Peyer's patch (tissue), 4 donors: ENCODE data around the gene MX1. TPM values are rescaled to one million over a fixed set of nuclear protein-coding genes. Genes with fewer than 3 reads are reported as not detected.
"Not testable (repeated sequence)": the region's sequence is repeated elsewhere in the genome, so short reads cannot be mapped to it uniquely, and the experiment has no call there.

Source experiments
- DNase-seq, 3 donors: peaks; one replicate each; pipeline ENCODE4 v3.0.0-alpha.2; 2017 to 2019
- H3K27ac ChIP-seq, 4 donors: fragments of 200-600 bp; sonication (generic); one replicate each; pipeline ENCODE4 v1.5.1; 2016 to 2019
- H3K27me3 ChIP-seq, 2 donors: fragments of 200-600 bp; sonication (generic); one replicate each; pipeline ENCODE4 v1.5.1; 2019
- H3K36me3 ChIP-seq, 3 donors: fragments of 200-600 bp; sonication (generic); one replicate each; pipeline ENCODE4 v1.5.1; 2016 to 2019
- H3K4me1 ChIP-seq, 4 donors: fragments of 200-600 bp; sonication (generic); one replicate each; pipeline ENCODE4 v1.5.1; 2016 to 2019
- H3K4me3 ChIP-seq, 4 donors: fragments of 200-600 bp; sonication (generic); 1 replicate in 3 of 4; 2 replicates in 1 of 4; pipeline ENCODE4 v1.5.1; 2016 to 2019; ENCODE audit warnings: mild to moderate bottlenecking in 1 of 4
- H3K9me3 ChIP-seq, 4 donors: fragments of 200-600 bp; sonication (generic); one replicate each; pipeline ENCODE4 v1.5.1; 2016 to 2019; ENCODE audit warnings: mild to moderate bottlenecking in 1 of 4
- CTCF ChIP-seq, 6 experiments: fragments of 450-650 bp in 4 of 6; fragments of 200-600 bp in 2 of 6; sonication (generic) in 1 of 6; IDR thresholded peaks; one replicate each; pipeline ENCODE4 v1.5.1; 2017 to 2019; ENCODE audit warnings: antibody characterized with exemption in 6 of 6, mild to moderate bottlenecking in 3 of 6, moderate library complexity in 1 of 6
- POLR2A ChIP-seq, 2 donors: fragments of 450-650 bp; IDR thresholded peaks; one replicate each; pipeline ENCODE4 v1.5.1; 2017; ENCODE audit warnings: antibody characterized with exemption in 2 of 2, mild to moderate bottlenecking in 2 of 2, moderate library complexity in 2 of 2
- total RNA-seq, 4 donors: library from RNA; depleted of rRNA; stranded (reverse); fragments of >200 nt; gene quantifications; one replicate each; pipeline ENCODE4 v1.1.0, GENCODE V29; 2016

Gene MX1
- total RNA-seq, 4 donors from 2014 or later: 52.4 to 109 (median 78.9) TPM

- Histone ChIP-seq H3K27me3 (no peaks in the 10 kb centered on the region), H3K9me3 (no peaks in the 10 kb centered on the region), H3K27ac (no peak overlapping the region), H3K4me1 (peaks cover 0 to 8% (median 0%) of the 10 kb centered on the region in 4 donors), H3K36me3 (peaks cover 0 to 27% (median 0%) of the 10 kb centered on the region in 3 donors), H3K4me3 (no peak overlapping the region)
- no peak for DNase-seq
- TF ChIP-seq CTCF (IDR thresholded peaks at IDR 0.05) (no peak), POLR2A (IDR thresholded peaks at IDR 0.05) (no peak)
Observed at GRCh38 chr21:41407541-41408460, 18.2 kb upstream of the MX1 start.

DNA sequence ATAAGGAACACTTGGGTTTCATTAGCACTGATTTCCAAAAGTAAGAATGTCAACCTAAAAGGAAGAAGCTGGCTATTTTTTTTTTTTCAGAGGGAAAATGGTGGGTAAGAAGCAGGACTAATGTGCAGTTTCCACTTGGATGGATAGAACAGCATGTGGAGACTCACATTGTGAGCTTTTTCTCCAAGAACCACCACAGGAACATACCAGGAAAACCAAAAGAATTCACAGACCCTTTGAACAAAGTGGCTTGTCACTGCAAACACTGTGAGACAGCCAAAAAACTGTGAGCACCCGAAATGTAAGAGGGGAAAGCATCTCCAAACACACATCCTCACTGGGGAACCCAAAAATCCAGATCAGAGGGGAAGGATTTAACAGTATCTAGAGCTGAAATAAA is 15.7 kb upstream of the MX1 start:
- TF ChIP-seq CTCF (IDR thresholded peaks at IDR 0.05) (no peak), POLR2A (IDR thresholded peaks at IDR 0.05) (no peak)
- Histone ChIP-seq H3K4me3 (no peak overlapping the region), H3K27me3 (no peaks in the 10 kb centered on the region), H3K9me3 (no peaks in the 10 kb centered on the region), H3K36me3 (peaks cover 0 to 27% (median 0%) of the 10 kb centered on the region in 3 donors), H3K27ac (no peak overlapping the region), H3K4me1 (peaks cover 0 to 8% (median 0%) of the 10 kb centered on the region in 4 donors)
- no peak for DNase-seq

DNA sequence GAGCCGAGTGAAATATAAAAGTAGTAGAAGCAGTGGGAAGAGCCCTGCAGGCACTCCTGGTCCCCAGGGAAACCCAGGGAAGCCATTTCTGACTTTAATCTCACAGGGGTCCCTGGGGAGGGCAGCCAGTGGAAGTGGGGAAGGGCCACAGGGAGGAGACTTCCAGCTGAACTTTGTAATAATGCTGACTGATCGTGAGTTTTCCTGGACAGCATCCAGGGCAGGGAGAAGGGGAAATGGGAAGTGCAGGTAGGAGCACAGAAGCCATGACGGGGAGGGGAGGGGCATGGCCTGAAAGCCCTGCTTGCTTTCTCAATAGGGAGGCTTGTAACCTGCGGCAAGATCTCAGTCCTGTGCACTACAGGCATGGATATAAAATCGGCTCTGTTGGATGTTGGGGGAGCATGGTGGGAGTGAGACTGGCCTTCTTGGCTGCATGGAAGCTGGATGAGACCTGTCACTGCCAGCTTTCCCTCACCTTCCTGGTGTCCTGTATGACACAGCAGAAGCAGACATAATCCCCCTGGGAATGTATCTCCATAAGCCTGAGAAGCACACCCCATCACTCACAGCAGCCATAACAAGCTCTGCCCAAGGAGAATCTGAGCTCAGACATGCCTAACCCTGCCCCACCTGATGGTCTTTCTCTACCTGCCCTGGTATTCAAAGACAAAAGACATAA is 15.1 kb upstream of the MX1 start:
- H3K4me3 ChIP-seq: no peak overlapping the region
- peaks cover 0 to 27% (median 0%) of the 10 kb centered on the region in 3 donors for H3K36me3 ChIP-seq
- H3K4me1 ChIP-seq: peaks cover 0 to 8% (median 0%) of the 10 kb centered on the region in 4 donors
- no peak for DNase-seq
- H3K9me3 ChIP-seq: no peaks in the 10 kb centered on the region
- H3K27ac ChIP-seq: no peak overlapping the region
- H3K27me3 ChIP-seq: no peaks in the 10 kb centered on the region
- TF ChIP-seq POLR2A (IDR thresholded peaks at IDR 0.05) (no peak), CTCF (IDR thresholded peaks at IDR 0.05) (no peak)

GRCh38 chr21:41411449-41412089 is 14.5 kb upstream of the MX1 start:
- Histone ChIP-seq H3K4me1 (peaks cover 0 to 8% (median 0%) of the 10 kb centered on the region in 4 donors), H3K4me3 (no peak overlapping the region), H3K9me3 (no peaks in the 10 kb centered on the region), H3K36me3 (peaks cover 0 to 27% (median 0%) of the 10 kb centered on the region in 3 donors), H3K27ac (peak overlapping the region in 1 of 4 donors; percentile 57), H3K27me3 (no peaks in the 10 kb centered on the region)
- TF ChIP-seq CTCF (IDR thresholded peaks at IDR 0.05) (peak in 3 of 6 experiments; percentile 41), POLR2A (IDR thresholded peaks at IDR 0.05) (no peak)
- peak in 2 of 3 donors; percentile 73 to 76 for DNase-seq

GRCh38 chr21:41417505-41417904 is 8.5 kb upstream of the MX1 start:
- not testable (repeated sequence) for DNase-seq, H3K27ac ChIP-seq, H3K9me3 ChIP-seq, H3K4me3 ChIP-seq, H3K36me3 ChIP-seq, H3K27me3 ChIP-seq
- H3K4me1 ChIP-seq: peaks cover 0 to 17% (median 1%) of the 10 kb centered on the region in 4 donors
